ENCODE measurements around the gene RO60. TPM values are rescaled to one million over a fixed set of nuclear protein-coding genes. Genes with fewer than 3 reads are reported as not detected.

The RO60 gene
- total RNA-seq: 79.8 TPM

- Histone ChIP-seq H3K27ac (peak within 1 kb of the TSS; percentile 94), H3K27me3 (no peaks in the 10 kb centered on the region), H3K4me3 (peak within 1 kb of the TSS; percentile 73 to 90), H3K4me1 (peaks cover 53% of the 10 kb centered on the region), H3K36me3 (no peaks in the 10 kb centered on the region), H3K9me3 (no peaks in the 10 kb centered on the region)
- peak; percentile 98 to 99 for TF ChIP-seq POLR2AphosphoS5 (IDR thresholded peaks at IDR 0.05; ENCODE audit: insufficient read depth in 1 of 2, low read depth in 1 of 2)
- peak in 1 of 3 experiments; percentile 5 for TF ChIP-seq CTCF (IDR thresholded peaks at IDR 0.05)
- TF ChIP-seq POLR2A (IDR thresholded peaks at IDR 0.05): peak in 1 of 2 donors; percentile 83
- intact Hi-C loops (cut with DNase I): loop anchor here (2.0 to 5.0 kb wide), 2 partner anchors 43 to 63 kb away; partner anchors contain the start of gene CDC73
- peak; percentile 97 to 98 for DNase-seq (ENCODE audit: extremely low spot score in 2 of 2)
These were observed at the start of gene RO60, which contains the start of gene UCHL5 for GRCh38 chr1:193059282-193060114. Gene RO60, plus strand, starts transcription at chr1:193059612. Its CDS starts 9,443 bp downstream, at chr1:193069055. Gene UCHL5, minus strand, starts transcription at chr1:193059360. Its CDS starts 100 bp downstream, at chr1:193059260.

DNA sequence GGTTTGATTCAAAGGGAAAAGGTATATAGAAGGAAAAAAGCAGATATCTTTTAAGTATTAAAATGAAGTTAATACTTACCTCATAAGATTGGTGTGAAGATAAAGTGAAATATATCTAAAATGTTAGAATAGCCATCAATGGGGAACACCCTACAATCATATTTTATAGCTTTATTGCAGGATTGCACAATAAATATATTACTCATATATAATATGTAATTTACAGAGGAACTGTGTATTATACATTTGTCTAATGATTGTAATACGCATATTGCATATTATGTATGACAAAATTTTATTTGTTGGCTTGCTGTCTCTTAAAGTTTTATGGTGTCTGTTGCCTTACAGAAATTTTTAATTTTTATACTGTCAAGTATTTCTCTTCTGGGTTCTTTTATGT lies 48.0 kb upstream of the RO60 start:
- Histone ChIP-seq H3K27me3 (no peaks in the 10 kb centered on the region), H3K4me1 (no peaks in the 10 kb centered on the region), H3K9me3 (no peaks in the 10 kb centered on the region), H3K4me3 (no peak overlapping the region), H3K36me3 (no peaks in the 10 kb centered on the region), H3K27ac (no peak overlapping the region)
- intact Hi-C loops (cut with DNase I): no loop called here
- DNase-seq (ENCODE audit: extremely low spot score in 2 of 2): no peak
- no peak for TF ChIP-seq POLR2AphosphoS5 (IDR thresholded peaks at IDR 0.05; ENCODE audit: insufficient read depth in 1 of 2, low read depth in 1 of 2)
- TF ChIP-seq POLR2A (IDR thresholded peaks at IDR 0.05): no peak
- TF ChIP-seq CTCF (IDR thresholded peaks at IDR 0.05): no peak

- H3K27me3 ChIP-seq: no peaks in the 10 kb centered on the region
- H3K27ac ChIP-seq: no peak overlapping the region
- H3K4me1 ChIP-seq: no peaks in the 10 kb centered on the region
- H3K9me3 ChIP-seq: no peaks in the 10 kb centered on the region
- intact Hi-C loops (cut with DNase I): no loop called here
- TF ChIP-seq POLR2AphosphoS5 (IDR thresholded peaks at IDR 0.05; ENCODE audit: insufficient read depth in 1 of 2, low read depth in 1 of 2) (no peak), CTCF (IDR thresholded peaks at IDR 0.05) (no peak), POLR2A (IDR thresholded peaks at IDR 0.05) (no peak)
- no peaks in the 10 kb centered on the region for H3K36me3 ChIP-seq
- no peak overlapping the region for H3K4me3 ChIP-seq
- DNase-seq (ENCODE audit: extremely low spot score in 2 of 2): no peak
These were observed 46.4 kb upstream of the RO60 start for GRCh38 chr1:193013005-193013404.

GRCh38 chr1:193013707-193014106 lies 45.7 kb upstream of the RO60 start:
- H3K9me3 ChIP-seq: no peaks in the 10 kb centered on the region
- intact Hi-C loops (cut with DNase I): no loop called here
- DNase-seq (ENCODE audit: extremely low spot score in 2 of 2): no peak
- no peaks in the 10 kb centered on the region for H3K4me1 ChIP-seq
- TF ChIP-seq CTCF (IDR thresholded peaks at IDR 0.05) (no peak), POLR2A (IDR thresholded peaks at IDR 0.05) (no peak), POLR2AphosphoS5 (IDR thresholded peaks at IDR 0.05; ENCODE audit: insufficient read depth in 1 of 2, low read depth in 1 of 2) (no peak)
- no peaks in the 10 kb centered on the region for H3K36me3 ChIP-seq
- no peak overlapping the region for H3K27ac ChIP-seq
- H3K27me3 ChIP-seq: no peaks in the 10 kb centered on the region
- no peak overlapping the region for H3K4me3 ChIP-seq

DNA sequence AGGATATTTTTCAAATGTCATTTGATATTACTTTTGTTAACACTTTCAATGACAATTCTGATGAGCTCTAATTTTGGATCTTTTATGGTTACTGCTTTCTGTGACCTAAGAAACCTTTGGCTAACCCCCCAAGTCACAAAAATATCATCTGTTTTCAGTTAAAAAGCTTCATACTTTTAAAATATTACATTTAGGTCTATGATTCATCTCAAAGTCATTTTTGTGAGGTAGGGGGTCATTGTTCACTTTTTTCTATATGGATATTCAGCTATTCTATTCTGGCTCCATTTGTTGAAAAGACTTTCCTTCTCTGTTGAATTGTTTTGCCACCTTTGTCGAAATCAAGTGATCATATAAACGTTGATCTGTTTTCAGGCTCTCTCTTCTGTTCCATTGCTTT lies 45.0 kb upstream of the RO60 start:
- Histone ChIP-seq H3K4me1 (no peaks in the 10 kb centered on the region), H3K27ac (no peak overlapping the region)

More for the DNA sequence above, 45.0 kb upstream of the RO60 start:
- TF ChIP-seq POLR2AphosphoS5 (IDR thresholded peaks at IDR 0.05; ENCODE audit: insufficient read depth in 1 of 2, low read depth in 1 of 2) (no peak), CTCF (IDR thresholded peaks at IDR 0.05) (no peak), POLR2A (IDR thresholded peaks at IDR 0.05) (no peak)
- DNase-seq (ENCODE audit: extremely low spot score in 2 of 2): no peak
- intact Hi-C loops (cut with DNase I): no loop called here
- Histone ChIP-seq H3K36me3 (no peaks in the 10 kb centered on the region), H3K9me3 (no peaks in the 10 kb centered on the region), H3K4me3 (no peak overlapping the region), H3K27me3 (no peaks in the 10 kb centered on the region)
